H1 (cell line): Measurements from ENCODE around the gene LSM5. TPM values are rescaled to one million over a fixed set of nuclear protein-coding genes. Genes with fewer than 3 reads are reported as not detected.

Experiments used
- ATF2 ChIP-seq: IDR thresholded peaks from 2 replicates; pipeline ENCODE4 v1.6.1; 2012; ENCODE audit warnings: low read length, inconsistent platforms
- BCL11A ChIP-seq, 2 experiments: IDR thresholded peaks; one replicate each; pipeline ENCODE4 v1.6.1; 2011; ENCODE audit warnings: low read depth in 2 of 2, low read length in 2 of 2, mild to moderate bottlenecking in 2 of 2
- CBX5 ChIP-seq: fragments of 300-800, 300-1000 bp; sonication (generic); IDR thresholded peaks from 2 replicates; pipeline ENCODE4 v1.7.1; 2016; ENCODE audit warnings: antibody characterized with exemption, low read length, low read depth
- KDM1A ChIP-seq: fragments of 200-600, 300-600 bp; sonication (generic); IDR thresholded peaks from 2 replicates; pipeline ENCODE4 v1.7.1; 2016; ENCODE audit warnings: mild to moderate bottlenecking, low read length, borderline replicate concordance
- KDM5A ChIP-seq: fragments of 200-600 bp; IDR thresholded peaks from 2 replicates; pipeline ENCODE4 v1.7.1; 2012; ENCODE audit warnings: mild to moderate bottlenecking, low read length, inconsistent platforms, mixed read lengths
- NANOG ChIP-seq: IDR thresholded peaks from 2 replicates; pipeline ENCODE4 v1.6.1; 2011; ENCODE audit warnings: low read length, low read depth, mild to moderate bottlenecking, inconsistent platforms; ENCODE audit not compliant: insufficient read depth, poor library complexity, severe bottlenecking
- POU5F1 ChIP-seq: IDR thresholded peaks from 2 replicates; pipeline ENCODE4 v1.6.1; 2011; ENCODE audit warnings: low read depth, mild to moderate bottlenecking, low read length, moderate library complexity
- TEAD4 ChIP-seq: IDR thresholded peaks from 2 replicates; pipeline ENCODE4 v1.6.1; 2012; ENCODE audit warnings: low read depth, low read length, inconsistent platforms, mixed read lengths
- polyA plus RNA-seq, 7 experiments: library from polyadenylated mRNA; depleted of rRNA in 3 of 7; stranded (reverse) in 5 of 7; unstranded in 2 of 7; fragments of >200 nt in 5 of 7; fragments of 200-250 nt in 2 of 7; gene quantifications; 1 replicate in 5 of 7; 2 replicates in 1 of 7; 4 replicates in 1 of 7; pipeline versions ENCODE4 v1.2.1 to v1.2.3, GENCODE V29; 2011 to 2013; ENCODE audit warnings: missing spikeins in 2 of 7, mixed read lengths in 2 of 7
- total RNA-seq: library from RNA; stranded (reverse); fragmentation: NEBNext Ultra II Directional; extraction: Animal tissue kit (Norgen Biotek cat#: 25700); gene quantifications from 2 replicates; pipeline ENCODE4 v1.2.1, GENCODE V29; 2021

LSM5 gene
- total and polyA plus RNA-seq, 2 of the 8 experiments (the other 6 are each of a cell fraction or from before 2014, with no cell fraction given): 58.9 to 103 TPM

DNA sequence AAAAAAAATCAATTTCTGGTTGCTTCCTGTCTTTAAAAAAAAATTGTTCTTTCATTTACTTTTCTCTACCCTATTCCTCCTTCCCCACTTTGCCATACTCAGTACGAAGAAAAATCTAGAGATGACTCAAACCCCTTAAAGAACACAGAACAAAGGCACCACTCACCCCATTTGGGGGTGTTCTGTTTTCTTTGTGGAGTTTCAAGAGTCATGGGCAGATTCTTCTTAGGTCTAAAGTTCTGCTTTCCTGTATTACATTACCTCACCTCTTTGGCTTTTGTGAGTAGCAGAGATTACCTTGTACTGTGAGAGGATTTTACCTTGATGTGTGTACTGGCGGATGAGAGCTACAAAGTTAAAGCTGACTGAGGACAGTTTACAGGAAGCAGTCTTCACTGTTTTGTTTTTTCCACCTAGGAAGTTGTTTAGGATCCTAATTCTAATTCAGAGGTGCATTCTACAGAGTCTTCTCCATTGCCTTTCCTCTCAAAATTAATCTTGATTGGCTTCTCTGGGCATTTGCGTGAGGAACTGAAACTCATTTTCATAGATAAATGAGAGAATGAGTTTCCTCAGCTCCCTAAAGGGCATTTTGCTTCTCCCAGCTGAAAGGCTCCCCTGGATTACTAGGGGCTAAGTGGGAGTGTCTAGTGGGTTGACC is 25.8 kb upstream of the LSM5 start (continued):
- no peak for TF ChIP-seq ATF2
- TF ChIP-seq KDM1A: no peak
- TF ChIP-seq POU5F1: no peak
- no peak for TF ChIP-seq BCL11A (IDR thresholded peaks at IDR 0.05; ENCODE audit: low read depth in 2 of 2, low read length in 2 of 2)
- no peak for TF ChIP-seq NANOG
- no peak for TF ChIP-seq KDM5A
- TF ChIP-seq CBX5: no peak
- TF ChIP-seq TEAD4: no peak
